Measurements from ENCODE around the gene TAGLN3. TPM values are rescaled to one million over a fixed set of nuclear protein-coding genes. Genes with fewer than 3 reads are reported as not detected.

The TAGLN3 gene
- total RNA-seq, 4 donors from 2014 or later: 0.64 to 1.5 (median 0.68) TPM; not detected in 1

- intact Hi-C loops (cut with DNase I; ENCODE audit: low total_unique reads): no loop called here
- Histone ChIP-seq H3K27me3 (no peaks in the 10 kb centered on the region), H3K4me1 (peaks cover 0 to 38% (median 11%) of the 10 kb centered on the region in 4 donors), H3K36me3 (peaks cover 0 to 21% (median 6%) of the 10 kb centered on the region in 4 donors), H3K27ac (no peak overlapping the region), H3K9me3 (no peaks in the 10 kb centered on the region), H3K4me3 (no peak overlapping the region)
- in situ Hi-C loops (cut with MboI; ENCODE audit: low pct_ligation_motif_present in 1 of 4, low pct_unique_long_range_greater_than_20kb in 1 of 4, low sequenced_read_pairs in 3 of 4): no loop called here
- no peak for DNase-seq
- no peak for TF ChIP-seq POLR2AphosphoS5 (IDR thresholded peaks at IDR 0.05)
- no peak for TF ChIP-seq POLR2A (IDR thresholded peaks at IDR 0.05)
- TF ChIP-seq, protein P1, sequence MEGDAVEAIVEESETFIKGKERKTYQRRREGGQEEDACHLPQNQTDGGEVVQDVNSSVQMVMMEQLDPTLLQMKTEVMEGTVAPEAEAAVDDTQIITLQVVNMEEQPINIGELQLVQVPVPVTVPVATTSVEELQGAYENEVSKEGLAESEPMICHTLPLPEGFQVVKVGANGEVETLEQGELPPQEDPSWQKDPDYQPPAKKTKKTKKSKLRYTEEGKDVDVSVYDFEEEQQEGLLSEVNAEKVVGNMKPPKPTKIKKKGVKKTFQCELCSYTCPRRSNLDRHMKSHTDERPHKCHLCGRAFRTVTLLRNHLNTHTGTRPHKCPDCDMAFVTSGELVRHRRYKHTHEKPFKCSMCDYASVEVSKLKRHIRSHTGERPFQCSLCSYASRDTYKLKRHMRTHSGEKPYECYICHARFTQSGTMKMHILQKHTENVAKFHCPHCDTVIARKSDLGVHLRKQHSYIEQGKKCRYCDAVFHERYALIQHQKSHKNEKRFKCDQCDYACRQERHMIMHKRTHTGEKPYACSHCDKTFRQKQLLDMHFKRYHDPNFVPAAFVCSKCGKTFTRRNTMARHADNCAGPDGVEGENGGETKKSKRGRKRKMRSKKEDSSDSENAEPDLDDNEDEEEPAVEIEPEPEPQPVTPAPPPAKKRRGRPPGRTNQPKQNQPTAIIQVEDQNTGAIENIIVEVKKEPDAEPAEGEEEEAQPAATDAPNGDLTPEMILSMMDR (IDR thresholded peaks at IDR 0.05): no peak
- TF ChIP-seq EP300 (IDR thresholded peaks at IDR 0.05; ENCODE audit: low read depth): no peak
- 15 to 35% methylated on average over 2 of the region's 2 CpGs for WGBS, 2 donors (ENCODE audit: low coverage in 1 of 2)
Measured at GRCh38 chr3:111984636-111985298, 14.0 kb upstream of the TAGLN3 start.

DNA sequence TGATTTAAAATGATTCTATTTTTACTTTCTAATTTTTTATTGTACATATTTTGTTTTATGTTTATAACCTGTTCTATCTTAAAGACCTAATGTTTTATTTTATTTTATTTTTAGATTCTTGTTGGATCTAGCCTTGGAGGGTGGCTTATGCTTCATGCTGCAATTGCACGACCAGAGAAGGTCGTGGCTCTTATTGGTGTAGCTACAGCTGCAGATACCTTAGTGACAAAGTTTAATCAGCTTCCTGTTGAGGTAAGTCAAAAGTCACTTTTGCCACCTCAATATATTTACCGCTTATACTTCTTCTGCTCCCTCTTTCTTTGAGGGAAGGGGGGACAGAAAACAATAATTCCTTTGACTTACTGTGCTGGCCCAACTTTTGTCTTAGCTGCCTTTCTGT lies 11.9 kb upstream of the TAGLN3 start:
- Histone ChIP-seq H3K27ac (no peak overlapping the region), H3K27me3 (no peaks in the 10 kb centered on the region), H3K4me1 (peaks cover 0 to 19% (median 0%) of the 10 kb centered on the region in 4 donors), H3K9me3 (no peaks in the 10 kb centered on the region), H3K4me3 (no peak overlapping the region), H3K36me3 (peaks cover 0 to 33% (median 9%) of the 10 kb centered on the region in 4 donors)
- intact Hi-C loops (cut with DNase I; ENCODE audit: low total_unique reads): no loop called here
- no peak for TF ChIP-seq POLR2AphosphoS5 (IDR thresholded peaks at IDR 0.05)
- TF ChIP-seq, protein P1 (IDR thresholded peaks at IDR 0.05): no peak
- no peak for TF ChIP-seq EP300 (IDR thresholded peaks at IDR 0.05; ENCODE audit: low read depth)
- TF ChIP-seq POLR2A (IDR thresholded peaks at IDR 0.05): no peak
- no peak for DNase-seq
- 76 to 80% methylated on average over 3 of the region's 3 CpGs for WGBS, 2 donors (ENCODE audit: low coverage in 1 of 2)
- in situ Hi-C loops (cut with MboI; ENCODE audit: low pct_ligation_motif_present in 1 of 4, low pct_unique_long_range_greater_than_20kb in 1 of 4, low sequenced_read_pairs in 3 of 4): no loop called here

DNA sequence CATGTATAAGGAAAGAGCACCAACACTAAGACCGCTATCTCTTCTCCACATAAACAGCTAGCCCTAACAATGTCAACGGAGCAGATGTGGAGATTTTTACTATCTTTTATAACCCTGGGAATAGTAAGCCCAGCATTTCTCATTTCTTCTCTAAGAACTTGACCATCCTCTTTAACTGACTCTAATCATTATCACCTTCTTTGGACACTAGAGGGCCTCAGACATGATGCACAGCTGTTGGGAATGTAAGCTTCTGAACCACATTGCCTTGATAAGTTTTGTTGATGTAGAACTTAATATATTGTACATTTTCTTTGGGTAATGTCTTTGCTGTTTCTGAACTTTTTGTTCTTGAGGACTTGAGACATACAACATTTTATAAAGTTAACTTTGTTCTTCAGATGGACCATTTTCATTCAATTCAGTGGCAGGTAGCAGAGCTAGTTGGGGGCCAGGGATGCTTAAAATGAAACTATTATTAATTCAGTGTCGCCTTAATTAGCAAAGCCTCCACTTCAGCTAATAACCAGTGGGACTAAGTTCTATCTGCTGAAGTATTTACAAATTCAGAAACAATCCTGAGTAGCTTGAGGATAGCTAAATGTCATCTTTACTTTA lies 9.6 kb upstream of the TAGLN3 start:
- Histone ChIP-seq H3K27me3 (no peaks in the 10 kb centered on the region), H3K4me1 (peaks cover 0 to 13% (median 0%) of the 10 kb centered on the region in 4 donors), H3K9me3 (no peaks in the 10 kb centered on the region), H3K36me3 (peaks cover 0 to 35% (median 12%) of the 10 kb centered on the region in 4 donors), H3K4me3 (no peak overlapping the region), H3K27ac (no peak overlapping the region)
- in situ Hi-C loops (cut with MboI; ENCODE audit: low pct_ligation_motif_present in 1 of 4, low pct_unique_long_range_greater_than_20kb in 1 of 4, low sequenced_read_pairs in 3 of 4) (no loop called here), intact Hi-C loops (cut with DNase I; ENCODE audit: low total_unique reads) (no loop called here)
- DNase-seq: no peak
- WGBS, 2 donors (ENCODE audit: low coverage in 1 of 2): 47 to 60% methylated on average over 3 of the region's 3 CpGs
- TF ChIP-seq EP300 (IDR thresholded peaks at IDR 0.05; ENCODE audit: low read depth): no peak
- TF ChIP-seq POLR2AphosphoS5 (IDR thresholded peaks at IDR 0.05): no peak
- no peak for TF ChIP-seq POLR2A (IDR thresholded peaks at IDR 0.05)
- TF ChIP-seq, protein P1 (IDR thresholded peaks at IDR 0.05): peak; percentile 59 to 68 (median 62)

GRCh38 chr3:111993038-111993437 lies 5.7 kb upstream of the TAGLN3 start:
- in situ Hi-C loops (cut with MboI; ENCODE audit: low pct_ligation_motif_present in 1 of 4, low pct_unique_long_range_greater_than_20kb in 1 of 4, low sequenced_read_pairs in 3 of 4) (no loop called here), intact Hi-C loops (cut with DNase I; ENCODE audit: low total_unique reads) (no loop called here)
- TF ChIP-seq POLR2AphosphoS5 (IDR thresholded peaks at IDR 0.05) (no peak), POLR2A (IDR thresholded peaks at IDR 0.05) (no peak), EP300 (IDR thresholded peaks at IDR 0.05; ENCODE audit: low read depth) (no peak)
- TF ChIP-seq, protein P1 (IDR thresholded peaks at IDR 0.05): no peak
- DNase-seq: no peak
- Histone ChIP-seq H3K27me3 (no peaks in the 10 kb centered on the region), H3K36me3 (peaks cover 0 to 18% (median 6%) of the 10 kb centered on the region in 4 donors), H3K27ac (no peak overlapping the region), H3K9me3 (no peaks in the 10 kb centered on the region), H3K4me1 (peaks cover 0 to 8% (median 0%) of the 10 kb centered on the region in 4 donors), H3K4me3 (no peak overlapping the region)
- 70 to 86% methylated on average over 2 of the region's 2 CpGs for WGBS, 2 donors (ENCODE audit: low coverage in 1 of 2)
